DOHH2 (cell line): ENCODE results near the gene TARS1.

Experiments used
- H3F3A ChIP-seq: fragments of 200-600 bp; sonication (generic), shearing (Covaris generic); 2 replicates; pipeline ENCODE4 v1.6.0; 2016; ENCODE audit warnings: antibody characterized with exemption, mild to moderate bottlenecking; ENCODE audit not compliant: control insufficient read depth, insufficient read depth
- H3K27ac ChIP-seq: fragments of 200-600 bp; sonication (generic); 2 replicates; pipeline ENCODE4 v1.5.1; 2014; ENCODE audit warnings: low read depth, mild to moderate bottlenecking, low read length, moderate library complexity
- H3K27me3 ChIP-seq: fragments of 200-600 bp; sonication (generic); 2 replicates; pipeline ENCODE4 v1.6.1; 2014; ENCODE audit warnings: mild to moderate bottlenecking, low read length, mixed read lengths; ENCODE audit not compliant: control insufficient read depth
- H3K36me3 ChIP-seq: fragments of 200-600 bp; sonication (generic); 2 replicates; pipeline ENCODE4 v1.6.1; 2014; ENCODE audit warnings: mild to moderate bottlenecking, low read length, moderate library complexity, mixed read lengths; ENCODE audit not compliant: control insufficient read depth
- H3K4me1 ChIP-seq: fragments of 200-600 bp; sonication (generic); 2 replicates; pipeline ENCODE4 v1.6.1; 2014; ENCODE audit warnings: mild to moderate bottlenecking, low read length, mixed read lengths; ENCODE audit not compliant: control insufficient read depth
- H3K4me2 ChIP-seq: fragments of 200-600 bp; sonication (generic); 2 replicates; pipeline ENCODE4 v1.6.0; 2014; ENCODE audit warnings: mild to moderate bottlenecking, low read length, moderate library complexity
- H3K4me3 ChIP-seq: fragments of 200-600 bp; sonication (generic); 2 replicates; pipeline ENCODE4 v1.5.1; 2014; ENCODE audit warnings: mild to moderate bottlenecking, low read length, mixed read lengths
- H3K79me2 ChIP-seq: fragments of 200-600 bp; sonication (generic); 2 replicates; pipeline ENCODE4 v1.6.1; 2014; ENCODE audit warnings: mild to moderate bottlenecking, low read length, mixed read lengths; ENCODE audit not compliant: control insufficient read depth
- H3K9me2 ChIP-seq: fragments of 200-600 bp; sonication (generic); replicated peaks from 2 replicates; pipeline ENCODE4 v1.6.1; 2014; ENCODE audit warnings: mild to moderate bottlenecking, low read length, mixed read lengths; ENCODE audit not compliant: control insufficient read depth
- H3K9me3 ChIP-seq: fragments of 200-600 bp; sonication (generic); 2 replicates; pipeline ENCODE4 v1.6.1; 2014; ENCODE audit warnings: antibody characterized with exemption, low read length, mixed read lengths; ENCODE audit not compliant: control insufficient read depth, insufficient read depth
- H4K20me1 ChIP-seq: fragments of 200-600 bp; sonication (generic); 2 replicates; pipeline ENCODE4 v1.6.0; 2014; ENCODE audit warnings: low read depth, mild to moderate bottlenecking, antibody characterized with exemption, low read length, moderate library complexity; ENCODE audit not compliant: control insufficient read depth, insufficient read depth
- EZH2phosphoT487 ChIP-seq: fragments of 200-600 bp; sonication (generic); IDR thresholded peaks from 2 replicates; pipeline ENCODE4 v1.6.1; 2017; ENCODE audit warnings: borderline replicate concordance, mild to moderate bottlenecking, antibody characterized with exemption, low read length, moderate library complexity, mixed read lengths
- TF ChIP-seq, protein P1 (sequence below): fragments of 200-600 bp; sonication (generic); IDR thresholded peaks from one replicate; pipeline ENCODE4 v1.5.1; 2014; ENCODE audit warnings: antibody characterized with exemption, mild to moderate bottlenecking, low read depth, low read length; ENCODE audit not compliant: poor library complexity, severe bottlenecking

TARS1 gene

DNA sequence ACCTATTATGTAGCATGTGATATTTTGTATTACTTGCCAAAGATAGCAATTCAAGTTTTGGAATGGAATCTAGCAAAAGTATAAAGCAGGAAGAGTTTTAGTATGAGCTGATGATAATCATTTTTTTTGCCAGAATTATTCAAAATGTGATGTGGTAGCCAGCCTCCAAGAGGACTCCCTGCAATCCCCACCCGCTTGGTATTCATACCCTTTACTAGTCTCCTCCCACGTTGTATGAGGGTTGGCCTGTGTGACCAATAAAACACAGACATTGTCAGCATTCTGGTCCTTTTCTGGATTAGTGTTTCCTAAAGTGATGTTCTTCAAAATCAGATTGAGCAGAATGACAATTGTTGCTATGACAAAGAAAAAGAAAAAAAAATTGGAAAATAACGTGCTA is 63.8 kb downstream of the TARS1 start:
- TF ChIP-seq EZH2phosphoT487: no peak
- TF ChIP-seq, protein P1, sequence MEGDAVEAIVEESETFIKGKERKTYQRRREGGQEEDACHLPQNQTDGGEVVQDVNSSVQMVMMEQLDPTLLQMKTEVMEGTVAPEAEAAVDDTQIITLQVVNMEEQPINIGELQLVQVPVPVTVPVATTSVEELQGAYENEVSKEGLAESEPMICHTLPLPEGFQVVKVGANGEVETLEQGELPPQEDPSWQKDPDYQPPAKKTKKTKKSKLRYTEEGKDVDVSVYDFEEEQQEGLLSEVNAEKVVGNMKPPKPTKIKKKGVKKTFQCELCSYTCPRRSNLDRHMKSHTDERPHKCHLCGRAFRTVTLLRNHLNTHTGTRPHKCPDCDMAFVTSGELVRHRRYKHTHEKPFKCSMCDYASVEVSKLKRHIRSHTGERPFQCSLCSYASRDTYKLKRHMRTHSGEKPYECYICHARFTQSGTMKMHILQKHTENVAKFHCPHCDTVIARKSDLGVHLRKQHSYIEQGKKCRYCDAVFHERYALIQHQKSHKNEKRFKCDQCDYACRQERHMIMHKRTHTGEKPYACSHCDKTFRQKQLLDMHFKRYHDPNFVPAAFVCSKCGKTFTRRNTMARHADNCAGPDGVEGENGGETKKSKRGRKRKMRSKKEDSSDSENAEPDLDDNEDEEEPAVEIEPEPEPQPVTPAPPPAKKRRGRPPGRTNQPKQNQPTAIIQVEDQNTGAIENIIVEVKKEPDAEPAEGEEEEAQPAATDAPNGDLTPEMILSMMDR: no peak
- H3K9me3 ChIP-seq: no peaks in the 10 kb centered on the region
- H3K79me2 ChIP-seq: no peaks in the 10 kb centered on the region
- H3K4me1 ChIP-seq: no peaks in the 10 kb centered on the region
- no peak overlapping the region for H3K4me2 ChIP-seq
- no peaks in the 10 kb centered on the region for H3K36me3 ChIP-seq
- no peaks in the 10 kb centered on the region for H4K20me1 ChIP-seq
- H3K27ac ChIP-seq: no peak overlapping the region
- H3K27me3 ChIP-seq: no peaks in the 10 kb centered on the region
- H3K4me3 ChIP-seq: no peak overlapping the region
- no peaks in the 10 kb centered on the region for H3K9me2 ChIP-seq
- H3F3A ChIP-seq: no peaks in the 10 kb centered on the region

DNA sequence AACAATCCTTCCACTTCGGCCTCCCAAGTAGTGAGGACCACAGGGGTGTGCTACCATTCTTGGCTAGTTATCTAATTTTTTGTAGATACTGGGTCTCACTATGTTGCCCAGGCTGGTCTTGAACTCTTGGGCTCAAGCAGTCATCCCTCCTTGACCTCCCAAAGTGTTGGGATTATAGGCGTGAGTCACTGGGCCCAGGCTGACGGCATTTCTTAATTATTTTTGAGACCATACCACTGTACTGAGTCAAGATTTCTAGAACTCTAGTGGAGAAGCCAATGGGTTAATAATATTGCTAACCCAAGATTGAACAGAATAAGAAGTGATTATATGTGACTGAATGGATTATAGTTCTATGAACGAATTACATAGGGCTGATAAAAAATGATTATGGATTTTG is 66.7 kb downstream of the TARS1 start:
- Histone ChIP-seq H3K79me2 (no peaks in the 10 kb centered on the region), H3K4me1 (no peaks in the 10 kb centered on the region), H3K9me3 (no peaks in the 10 kb centered on the region), H4K20me1 (no peaks in the 10 kb centered on the region), H3K36me3 (no peaks in the 10 kb centered on the region), H3K27me3 (no peaks in the 10 kb centered on the region), H3K9me2 (no peaks in the 10 kb centered on the region), H3F3A (no peaks in the 10 kb centered on the region), H3K4me2 (no peak overlapping the region), H3K4me3 (no peak overlapping the region), H3K27ac (no peak overlapping the region)
- TF ChIP-seq, protein P1: no peak
- TF ChIP-seq EZH2phosphoT487: no peak

DNA sequence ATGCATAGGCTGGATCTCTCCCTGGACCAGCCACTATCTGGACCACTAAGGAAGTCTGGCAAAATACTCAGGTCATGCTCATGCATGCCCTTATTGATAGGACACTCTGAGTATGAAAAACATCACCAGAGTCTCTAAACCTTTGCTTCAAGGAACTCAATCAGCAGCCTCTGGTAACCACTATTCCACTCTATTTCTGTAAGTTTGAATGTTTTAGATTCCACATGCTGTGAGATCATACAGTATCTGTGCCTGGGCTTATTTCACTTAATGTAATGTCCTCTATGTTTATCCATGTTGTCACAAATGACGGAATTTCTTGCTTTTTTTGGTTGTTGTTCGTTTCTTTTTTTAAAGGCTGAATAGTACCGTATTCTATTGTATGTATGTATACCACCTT is 68.3 kb downstream of the TARS1 start:
- Histone ChIP-seq H3K36me3 (no peaks in the 10 kb centered on the region), H3K9me3 (no peaks in the 10 kb centered on the region), H3K4me3 (no peak overlapping the region), H3K4me2 (no peak overlapping the region), H3K4me1 (no peaks in the 10 kb centered on the region), H3K27ac (no peak overlapping the region), H3K27me3 (no peaks in the 10 kb centered on the region), H3K9me2 (no peaks in the 10 kb centered on the region), H3K79me2 (no peaks in the 10 kb centered on the region), H3F3A (no peaks in the 10 kb centered on the region), H4K20me1 (no peaks in the 10 kb centered on the region)
- TF ChIP-seq, protein P1: no peak
- TF ChIP-seq EZH2phosphoT487: no peak
